IMR-90 (cell line): ENCODE results near the gene PDE11A. TPM values are rescaled to one million over a fixed set of nuclear protein-coding genes. Genes with fewer than 3 reads are reported as not detected.

Source experiments
- ATAC-seq: fragments of 200-7000 bp; cut with Tn5 transposase; 2 replicates; pipeline ENCODE4 v1.9.1; 2020; ENCODE audit warnings: low read depth, mild to moderate bottlenecking, moderate library complexity
- BruUV-seq: library from RNA; stranded (reverse); fragments of 400-500 nt; replicated peaks from 2 replicates; lab custom pipeline; 2021; lab: Mats Ljungman, UMichigan
- CTCF ChIA-PET: fragments of 300-600 bp; formaldehyde crosslinking; extraction: SDS; loops from one replicate; lab custom pipeline; 2021; ENCODE audit warnings: antibody characterized with exemption; lab: Yijun Ruan, JAX
- POLR2A ChIA-PET: fragments of 300-600 bp; sonication (Branson Sonifier 250); formaldehyde crosslinking; loops from one replicate; lab custom pipeline; 2022; ENCODE audit warnings: antibody characterized with exemption; ENCODE audit not compliant: unreplicated experiment; lab: Charles Lee
- DNase-seq: peaks from one replicate; pipeline ENCODE4 v3.0.0; 2013
- H2AFZ ChIP-seq: replicated peaks from 2 replicates; pipeline ENCODE3; 2013; ENCODE audit warnings: low read length, mild to moderate bottlenecking; ENCODE audit not compliant: poor library complexity
- H2AK5ac ChIP-seq: 2 replicates; pipeline ENCODE4 v1.6.1; 2013; ENCODE audit warnings: low read depth, low read length, inconsistent platforms
- H2AK9ac ChIP-seq: replicated peaks from 2 replicates; pipeline ENCODE3; 2013; ENCODE audit warnings: mild to moderate bottlenecking, low read depth, low read length, moderate library complexity; ENCODE audit not compliant: poor library complexity
- H2BK120ac ChIP-seq: 2 replicates; pipeline ENCODE4 v1.6.1; 2013; ENCODE audit warnings: low read depth, low read length, inconsistent platforms
- H2BK15ac ChIP-seq: 3 replicates; pipeline ENCODE4 v1.6.1; 2013; ENCODE audit warnings: low read depth, low read length, inconsistent platforms
- H2BK20ac ChIP-seq: 2 replicates; pipeline ENCODE4 v1.6.1; 2013; ENCODE audit warnings: low read depth, mild to moderate bottlenecking, inconsistent platforms, low read length, moderate library complexity
- H2BK5ac ChIP-seq: 2 replicates; pipeline ENCODE4 v1.6.1; 2013; ENCODE audit warnings: mild to moderate bottlenecking, low read depth, low read length, inconsistent platforms; ENCODE audit not compliant: poor library complexity, severe bottlenecking
- H3K14ac ChIP-seq: replicated peaks from 2 replicates; pipeline ENCODE4 v1.6.1; 2013; ENCODE audit warnings: low read depth, low read length, inconsistent platforms
- H3K18ac ChIP-seq: 2 replicates; pipeline ENCODE4 v1.6.1; 2013; ENCODE audit warnings: low read depth, low read length, control low read depth
- H3K23ac ChIP-seq: 2 replicates; pipeline ENCODE4 v1.6.1; 2013; ENCODE audit warnings: low read depth, low read length, inconsistent platforms
- H3K27ac ChIP-seq: 2 replicates; pipeline ENCODE4 v1.5.1; 2013; ENCODE audit warnings: mild to moderate bottlenecking, control low read depth, low read length; ENCODE audit not compliant: insufficient read depth
- H3K27me3 ChIP-seq: 2 replicates; pipeline ENCODE4 v1.6.1; 2013; ENCODE audit warnings: low read length; ENCODE audit not compliant: control insufficient read depth, insufficient read depth
- H3K36me3 ChIP-seq: 2 replicates; pipeline ENCODE4 v1.6.1; 2013; ENCODE audit warnings: low read length, mixed read lengths; ENCODE audit not compliant: control insufficient read depth, insufficient read depth
- H3K4ac ChIP-seq: 2 replicates; pipeline ENCODE4 v1.6.1; 2013; ENCODE audit warnings: low read depth, low read length, inconsistent platforms
- H3K4me1 ChIP-seq: 2 replicates; pipeline ENCODE4 v1.6.1; 2013; ENCODE audit warnings: low read length, mixed read lengths; ENCODE audit not compliant: control insufficient read depth, insufficient read depth
- H3K4me2 ChIP-seq: 2 replicates; pipeline ENCODE4 v1.6.1; 2013; ENCODE audit warnings: low read depth, mild to moderate bottlenecking, control low read depth, low read length, moderate library complexity
- H3K4me3 ChIP-seq: 2 replicates; pipeline ENCODE4 v1.5.1; 2013; ENCODE audit warnings: low read depth, mild to moderate bottlenecking, control low read depth, low read length, moderate library complexity; ENCODE audit not compliant: insufficient read depth
- H3K56ac ChIP-seq: 2 replicates; pipeline ENCODE4 v1.6.1; 2013; ENCODE audit warnings: low read length, inconsistent platforms; ENCODE audit not compliant: insufficient read depth; ENCODE audit errors: extremely low read depth
- H3K79me1 ChIP-seq, 2 experiments: 2 replicates each; pipeline ENCODE4 v1.6.1; 2013; ENCODE audit warnings: low read length in 2 of 2, inconsistent platforms in 1 of 2, low read depth in 1 of 2
- H3K9ac ChIP-seq: 2 replicates; pipeline ENCODE4 v1.6.1; 2013; ENCODE audit warnings: low read depth, low read length, control low read depth
- H3K9me1 ChIP-seq: 2 replicates; pipeline ENCODE4 v1.6.1; 2013; ENCODE audit warnings: low read length, inconsistent platforms; ENCODE audit not compliant: insufficient read depth
- H3K9me3 ChIP-seq: 2 replicates; pipeline ENCODE4 v1.6.1; 2013; ENCODE audit warnings: low read length; ENCODE audit not compliant: control insufficient read depth, insufficient read depth
- H4K20me1 ChIP-seq: 2 replicates; pipeline ENCODE4 v1.6.1; 2013; ENCODE audit warnings: low read length, inconsistent platforms; ENCODE audit not compliant: insufficient read depth
- H4K5ac ChIP-seq: 2 replicates; pipeline ENCODE4 v1.6.1; 2013; ENCODE audit warnings: mild to moderate bottlenecking, low read depth, low read length, control low read depth
- H4K8ac ChIP-seq, 2 experiments: 2 replicates each; pipeline ENCODE4 v1.6.1; 2013; ENCODE audit warnings: low read depth in 2 of 2, low read length in 2 of 2, control low read depth in 1 of 2, inconsistent platforms in 1 of 2
- H4K91ac ChIP-seq: 2 replicates; pipeline ENCODE4 v1.6.1; 2013; ENCODE audit warnings: low read depth, low read length, inconsistent platforms; ENCODE audit not compliant: insufficient read depth
- CHD1 ChIP-seq: IDR thresholded peaks from 2 replicates; pipeline ENCODE4 v1.6.1; 2012; ENCODE audit warnings: low read depth, low read length, improper control_type of control experiment
- RFX5 ChIP-seq: IDR thresholded peaks from 2 replicates; pipeline ENCODE4 v1.8.0; 2012; ENCODE audit warnings: low read depth, mild to moderate bottlenecking, low read length, moderate library complexity
- WGBS, 2 experiments: methylation state at CpG; one replicate each; pipeline versions ENCODE4 v1.1.5 to v1.1.7; 2013; ENCODE audit warnings: missing lambda C conversion rate in 2 of 2; ENCODE audit not compliant: insufficient read length in 1 of 2; ENCODE audit errors: extremely low coverage in 2 of 2; 5-methylcytosine and 5-hydroxymethylcytosine counted together
- dilution Hi-C: fragments of 300-500 bp; cut with HindIII; formaldehyde crosslinking; loops from one replicate; pipeline ENCODE4 v1.14.3; 2018; ENCODE audit warnings: low sequenced_read_pairs; ENCODE audit not compliant: unreplicated experiment
- in situ Hi-C: fragments of 300-500 bp; cut with MboI; formaldehyde crosslinking; loops from 3 replicates; pipeline ENCODE4 v1.14.3; 2019; ENCODE audit warnings: low sequenced_read_pairs, inconsistent platforms, mixed read lengths
- intact Hi-C: fragments of 100-400 bp; cut with micrococcal nuclease; formaldehyde crosslinking; loops from 2 replicates; pipeline ENCODE4 v1.10.0; 2022
- polyA plus RNA-seq, 3 experiments: library from polyadenylated mRNA; depleted of rRNA; stranded (reverse); fragments of >200 nt; gene quantifications; 2 replicates each; pipeline ENCODE4 v1.2.3, GENCODE V29; 2012; ENCODE audit warnings: low replicate concordance in 1 of 3
- total RNA-seq: library from RNA; depleted of rRNA; stranded (reverse); fragments of >200 nt; gene quantifications from 2 replicates; pipeline ENCODE4 v1.2.3, GENCODE V29; 2012

The PDE11A gene
- total and polyA plus RNA-seq, 2 of the 4 experiments (the other 2 are of a cell fraction): 0.21 to 0.72 TPM

DNA sequence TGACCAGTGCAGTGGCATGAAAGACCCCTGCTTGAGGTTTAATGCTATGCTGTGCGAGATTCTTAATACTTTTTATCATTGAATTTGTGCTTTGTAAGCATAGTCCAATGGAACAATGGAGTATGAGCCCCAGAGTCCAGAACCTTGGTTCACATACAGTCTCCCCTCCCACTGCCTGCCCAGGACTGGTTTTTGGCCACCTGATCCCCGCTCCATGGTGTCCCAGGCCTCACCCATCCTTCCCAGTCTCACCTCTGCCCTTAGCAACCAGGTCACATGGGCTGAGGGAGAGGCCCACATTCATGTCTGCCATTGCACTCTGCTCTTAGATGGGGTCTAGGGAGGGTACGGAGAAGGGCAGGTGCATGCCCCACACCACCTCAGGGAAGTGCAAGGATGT is 6.3 kb downstream of the PDE11A start:
- no peaks in the 10 kb centered on the region for H3K9me1 ChIP-seq
- H2AFZ ChIP-seq: no peak overlapping the region
- ChIA-PET CTCF (no interaction called here), POLR2A (no interaction called here)
- no peaks in the 10 kb centered on the region for H4K20me1 ChIP-seq
- no peak overlapping the region for H3K23ac ChIP-seq
- dilution Hi-C loops: no loop called here
- H4K5ac ChIP-seq: no peak overlapping the region
- in situ Hi-C loops: no loop called here
- no peak overlapping the region for H3K56ac ChIP-seq
- intact Hi-C loops: no loop called here
- H3K27ac ChIP-seq: no peak overlapping the region
- no peak overlapping the region for H2AK5ac ChIP-seq
- no peak overlapping the region for H2BK20ac ChIP-seq
- H3K4ac ChIP-seq: no peak overlapping the region
- H3K9ac ChIP-seq: no peak overlapping the region
- H2BK15ac ChIP-seq: no peak overlapping the region
- no peak overlapping the region for H3K18ac ChIP-seq
- H2AK9ac ChIP-seq: peak overlapping the region; percentile 15
- DNase-seq: no peak
- TF ChIP-seq RFX5: no peak
- TF ChIP-seq CHD1: no peak
- BruUV-seq: no TSS peak
- H3K4me2 ChIP-seq: no peak overlapping the region
- no peak overlapping the region for H4K91ac ChIP-seq
- no peaks in the 10 kb centered on the region for H3K36me3 ChIP-seq
- H3K14ac ChIP-seq: no peak overlapping the region
- no peak overlapping the region for H4K8ac ChIP-seq
- H2BK5ac ChIP-seq: no peak overlapping the region
- H3K79me1 ChIP-seq: no peaks in the 10 kb centered on the region
- peaks cover 2% of the 10 kb centered on the region for H3K27me3 ChIP-seq
- ATAC-seq: no peak
- no peak overlapping the region for H3K4me3 ChIP-seq
- H3K4me1 ChIP-seq: no peaks in the 10 kb centered on the region
- WGBS, 2 experiments: 80% methylated on average over 1 of the region's 3 CpGs; no CpG with 5 or more reads in 1 of the 2 experiments
- H3K9me3 ChIP-seq: no peaks in the 10 kb centered on the region
- H2BK120ac ChIP-seq: no peak overlapping the region
